Measurements from ENCODE around the gene LRRC8D.

Gene LRRC8D

GRCh38 chr1:89943846-89944781, 123.3 kb downstream of the LRRC8D start:
- DNase-seq = no peak

GRCh38 chr1:89945852-89946476, 125.1 kb downstream of the LRRC8D start:
- DNase-seq = no peak

GRCh38 chr1:89946532-89946931, 125.7 kb downstream of the LRRC8D start:
- DNase-seq = no peak

GRCh38 chr1:89948722-89949345, 128.0 kb downstream of the LRRC8D start:
- no peak for DNase-seq

- DNase-seq = no peak
Observed at GRCh38 chr1:89949991-89950624, 129.3 kb downstream of the LRRC8D start.

- no peak for DNase-seq
Observed at GRCh38 chr1:89950703-89951102, 129.9 kb downstream of the LRRC8D start.

- DNase-seq = no peak
Observed at GRCh38 chr1:89951766-89952604, 131.2 kb downstream of the LRRC8D start.

- DNase-seq = no peak
Observed at GRCh38 chr1:89952605-89953130, 131.8 kb downstream of the LRRC8D start.

- peak in 1 of 2 donors; percentile 24 for DNase-seq
Observed at GRCh38 chr1:89953131-89953626, 132.3 kb downstream of the LRRC8D start.

GRCh38 chr1:89953929-89954328, 133.1 kb downstream of the LRRC8D start:
- no peak for DNase-seq

- DNase-seq = no peak
Observed at GRCh38 chr1:89954401-89954800, 133.6 kb downstream of the LRRC8D start.

GRCh38 chr1:89955311-89956205, 134.7 kb downstream of the LRRC8D start:
- no peak for DNase-seq

- no peak for DNase-seq
Observed at GRCh38 chr1:89957107-89957506, 136.3 kb downstream of the LRRC8D start.

- no peak for DNase-seq
Observed at GRCh38 chr1:89958851-89959654, 138.2 kb downstream of the LRRC8D start.

GRCh38 chr1:89959719-89960118, 138.9 kb downstream of the LRRC8D start:
- DNase-seq = no peak

- DNase-seq = no peak
Observed at GRCh38 chr1:89962024-89962741, 141.4 kb downstream of the LRRC8D start.

GRCh38 chr1:89962742-89963075, 141.9 kb downstream of the LRRC8D start:
- no peak for DNase-seq

GRCh38 chr1:89965193-89965768, 144.4 kb downstream of the LRRC8D start:
- no peak for DNase-seq

- no peak for DNase-seq
Observed at GRCh38 chr1:89966656-89967055, 145.8 kb downstream of the LRRC8D start.

Data from CD4-positive, alpha-beta T cell treated with Interferon alpha-2 for 1 hour (primary cell).